Limb (tissue), 2 donors: ENCODE data around the gene SWSAP1.
A peak's percentile ranks its signal among the peaks of the same experiment; 100 is the strongest.
"Not testable (repeated sequence)": the region's sequence is repeated elsewhere in the genome, so short reads cannot be mapped to it uniquely, and the experiment has no call there.

Experiments used
- DNase-seq, 2 donors: peaks; one replicate each; pipeline ENCODE4 v3.0.0-alpha.2; 2016; ENCODE audit errors: extremely low spot score in 2 of 2

The SWSAP1 gene

DNA sequence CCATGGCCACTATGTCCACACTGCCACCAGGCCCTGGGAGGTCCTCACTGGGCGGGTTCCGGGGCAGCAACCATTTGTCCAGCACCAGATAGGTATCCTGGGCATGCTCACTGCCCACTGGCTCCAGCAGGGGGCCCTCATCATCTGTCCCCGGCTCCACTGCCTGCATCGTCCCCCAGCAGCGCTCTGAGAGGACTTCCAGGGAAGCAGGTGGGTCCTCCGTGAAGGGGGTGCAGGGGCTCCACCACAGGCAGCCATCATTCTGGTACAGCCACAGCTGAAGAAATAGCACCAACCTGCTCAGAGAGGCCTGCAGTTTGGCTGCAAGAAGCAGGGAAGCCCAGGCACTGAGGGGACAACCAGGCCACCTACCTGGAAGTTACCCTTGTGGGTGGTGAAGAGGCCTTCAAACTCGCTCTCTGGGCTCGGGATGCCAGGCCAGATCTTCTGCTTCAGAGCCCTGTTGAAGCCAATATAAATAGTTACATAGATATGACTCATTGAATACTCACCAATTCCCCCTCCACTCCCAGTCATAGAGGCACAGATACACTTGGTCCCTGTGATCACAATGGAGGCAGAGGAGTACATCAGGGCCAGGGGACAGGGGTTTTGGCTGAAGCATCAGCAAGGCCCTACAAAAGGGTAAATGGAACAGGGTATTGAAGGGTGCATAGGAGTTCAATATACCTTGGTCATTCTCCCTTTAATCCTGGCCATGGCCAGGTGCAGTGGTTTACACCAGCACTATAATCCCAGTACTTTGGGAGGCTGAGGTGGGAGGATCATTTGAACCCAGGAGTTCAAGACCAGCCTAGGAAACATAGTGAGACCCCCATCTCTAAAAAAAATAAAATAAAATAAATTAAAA lies 4.1 kb downstream of the SWSAP1 start:
- peak in 1 of 2 donors; percentile 56 for DNase-seq

DNA sequence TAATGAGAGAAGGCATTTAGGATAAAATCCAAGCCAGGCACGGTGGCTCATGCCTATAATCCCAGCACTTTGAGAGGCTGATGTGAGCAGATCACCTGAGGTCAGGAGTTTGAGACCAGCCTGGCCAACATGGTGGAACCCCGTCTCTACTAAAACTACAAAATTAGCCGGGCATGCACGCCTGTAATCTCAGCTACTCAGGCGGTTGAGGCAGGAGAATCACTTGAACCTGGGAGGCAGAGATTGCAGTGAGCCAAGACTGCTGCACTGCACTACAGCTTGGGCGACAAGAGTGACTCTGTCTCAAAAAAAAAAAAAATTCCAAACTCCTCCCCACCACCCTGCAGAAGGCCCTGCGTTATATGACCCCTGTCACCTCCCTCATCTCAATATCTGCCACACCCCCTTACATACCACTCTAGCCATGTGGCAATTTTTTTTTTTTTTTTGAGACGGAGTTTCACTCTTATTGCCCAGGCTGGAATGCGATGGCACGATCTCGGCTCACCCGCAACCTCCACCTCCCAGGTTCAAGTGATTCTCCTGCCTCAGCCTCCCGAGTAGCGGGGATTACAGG lies 4.9 kb downstream of the SWSAP1 start:
- DNase-seq: not testable (repeated sequence)

DNA sequence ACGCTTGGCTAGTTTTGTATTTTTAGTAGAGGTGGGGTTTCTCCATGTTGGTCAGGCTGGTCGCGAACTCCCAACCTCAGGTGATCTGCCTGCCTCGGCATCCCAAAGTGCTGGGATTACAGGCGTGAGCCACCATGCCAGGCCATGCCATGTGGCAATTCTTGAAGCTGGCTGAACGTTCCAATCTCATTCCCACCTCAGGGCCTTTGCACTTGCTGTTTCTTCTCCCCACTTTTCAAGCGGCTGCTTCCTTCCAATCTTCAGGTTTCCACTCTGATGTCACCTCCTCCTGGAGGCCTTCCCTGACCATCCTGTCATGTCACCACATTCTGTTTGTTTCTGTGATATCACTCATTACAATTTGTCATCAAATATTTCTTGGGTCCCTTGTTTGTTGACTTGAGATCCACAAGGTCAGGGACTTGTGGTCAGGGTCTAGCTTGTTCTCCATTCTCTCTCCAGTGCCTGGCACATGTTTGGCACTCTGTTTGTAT lies 5.4 kb downstream of the SWSAP1 start:
- DNase-seq: no peak

DNA sequence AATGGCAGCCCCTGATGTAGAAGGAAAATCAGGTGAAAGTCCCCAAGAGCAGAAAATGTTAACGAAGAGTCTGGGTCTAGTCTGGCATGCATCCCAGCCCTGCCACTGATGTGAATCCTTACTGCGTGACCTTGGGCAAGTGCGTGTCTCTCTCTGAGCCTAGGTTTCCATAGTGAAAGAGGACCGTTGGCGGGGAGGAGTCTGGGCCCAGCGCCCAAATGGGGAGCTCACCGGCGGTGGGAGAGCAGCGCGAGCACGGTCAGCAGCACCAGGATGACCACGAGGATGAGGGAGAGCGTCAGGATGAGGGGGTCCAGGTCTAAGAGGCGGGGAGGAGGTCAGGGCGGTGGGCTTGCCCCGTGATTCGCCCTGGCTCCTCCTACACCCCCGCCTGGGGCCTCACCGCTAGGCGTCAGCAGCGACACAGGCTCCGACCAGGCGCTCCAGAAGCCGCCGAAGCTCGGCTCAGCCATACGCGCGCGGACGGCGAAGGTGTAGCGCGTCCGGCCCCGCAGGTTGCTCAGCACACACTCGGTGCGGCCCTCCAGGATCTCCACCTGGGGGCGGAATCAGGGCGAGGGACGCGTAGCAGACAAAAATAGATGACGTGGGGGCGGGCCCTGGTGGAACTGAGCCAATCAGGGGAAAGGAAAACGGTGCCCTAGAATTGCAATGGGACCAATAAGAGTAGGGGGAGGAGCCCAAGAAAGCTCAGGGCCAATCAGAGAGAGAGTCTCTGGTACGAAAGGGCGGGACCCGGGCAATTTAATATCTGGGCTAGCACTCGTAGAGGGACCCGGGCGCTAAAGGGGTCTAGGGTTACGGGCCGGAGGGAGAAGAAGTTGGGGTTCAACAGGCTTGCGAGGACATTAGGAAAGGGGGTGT lies 6.4 kb downstream of the SWSAP1 start:
- peak; percentile 96 to 97 for DNase-seq

DNA sequence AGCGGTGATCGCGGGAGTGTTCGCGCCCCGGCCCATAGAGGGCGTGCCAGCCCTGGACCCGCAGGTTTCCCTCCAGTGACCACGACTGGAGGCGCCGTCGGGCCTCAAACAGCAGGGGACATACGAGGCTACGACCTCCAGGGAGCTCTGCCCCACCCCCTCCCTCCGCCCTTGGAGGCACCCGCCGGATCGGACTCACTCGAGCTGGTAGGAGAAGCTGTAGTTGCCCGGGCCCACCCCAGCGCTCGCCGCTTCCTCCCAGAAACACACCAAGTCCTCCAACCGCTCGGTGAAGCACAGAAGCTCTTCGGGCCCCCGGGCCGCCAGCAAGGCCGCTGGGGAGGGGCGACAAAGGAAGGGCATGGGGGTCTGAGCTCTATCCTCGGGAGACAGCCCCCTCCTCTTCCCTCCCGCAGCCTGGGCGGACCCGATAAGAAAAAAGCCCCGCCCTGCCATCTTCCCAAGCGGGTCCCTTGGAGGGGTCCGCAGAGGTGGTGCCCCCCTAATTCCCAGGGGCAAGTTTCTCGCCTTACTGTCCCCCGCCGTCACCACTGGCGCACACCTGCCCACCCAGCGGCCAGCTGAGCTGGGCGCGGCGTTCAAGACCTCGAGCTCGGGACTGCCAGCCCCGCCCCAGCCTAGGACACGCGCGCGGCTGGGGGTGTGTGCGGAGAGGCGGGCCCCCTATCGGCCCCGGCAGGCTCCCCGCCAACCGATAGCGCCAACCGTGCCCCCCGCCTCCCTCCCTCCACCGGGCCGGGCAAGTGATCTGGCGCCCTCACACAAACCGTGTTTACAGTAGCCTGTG lies 8.6 kb downstream of the SWSAP1 start:
- peak in 1 of 2 donors; percentile 53 for DNase-seq

DNA sequence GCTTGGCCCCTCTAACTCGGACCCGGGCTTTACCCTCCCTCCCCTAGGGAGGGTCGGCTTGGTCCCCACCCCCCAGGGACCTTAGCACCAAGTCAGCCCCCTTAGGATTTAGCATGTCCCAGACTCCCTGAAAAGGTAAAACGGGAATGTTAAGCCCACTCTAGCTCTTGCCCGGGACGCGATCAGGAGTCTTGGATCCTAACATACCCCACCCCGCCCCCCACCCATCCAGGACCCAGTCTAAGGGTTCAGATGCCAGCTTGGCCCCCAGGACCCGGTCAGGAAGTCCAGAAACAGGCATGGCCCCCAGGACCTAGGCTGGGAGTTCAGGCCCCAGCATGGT lies 9.2 kb downstream of the SWSAP1 start:
- DNase-seq: no peak

DNA sequence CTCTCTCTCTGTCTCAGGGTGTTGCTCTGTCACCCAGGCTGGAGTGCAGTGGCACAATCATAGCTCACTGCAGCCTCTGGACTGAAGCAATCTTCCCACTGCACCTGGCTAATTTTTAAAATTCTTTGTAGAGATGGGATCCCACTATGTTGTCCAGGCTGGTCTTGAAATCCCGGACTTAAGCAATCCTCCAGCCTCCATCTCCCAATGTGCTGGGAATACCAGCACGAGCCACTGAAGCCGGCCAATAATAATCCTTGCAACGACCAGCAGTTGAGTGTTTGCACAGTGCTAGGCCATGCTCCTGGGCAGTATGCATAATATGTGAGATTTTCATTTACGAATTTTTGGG lies 10.3 kb downstream of the SWSAP1 start:
- DNase-seq: no peak

DNA sequence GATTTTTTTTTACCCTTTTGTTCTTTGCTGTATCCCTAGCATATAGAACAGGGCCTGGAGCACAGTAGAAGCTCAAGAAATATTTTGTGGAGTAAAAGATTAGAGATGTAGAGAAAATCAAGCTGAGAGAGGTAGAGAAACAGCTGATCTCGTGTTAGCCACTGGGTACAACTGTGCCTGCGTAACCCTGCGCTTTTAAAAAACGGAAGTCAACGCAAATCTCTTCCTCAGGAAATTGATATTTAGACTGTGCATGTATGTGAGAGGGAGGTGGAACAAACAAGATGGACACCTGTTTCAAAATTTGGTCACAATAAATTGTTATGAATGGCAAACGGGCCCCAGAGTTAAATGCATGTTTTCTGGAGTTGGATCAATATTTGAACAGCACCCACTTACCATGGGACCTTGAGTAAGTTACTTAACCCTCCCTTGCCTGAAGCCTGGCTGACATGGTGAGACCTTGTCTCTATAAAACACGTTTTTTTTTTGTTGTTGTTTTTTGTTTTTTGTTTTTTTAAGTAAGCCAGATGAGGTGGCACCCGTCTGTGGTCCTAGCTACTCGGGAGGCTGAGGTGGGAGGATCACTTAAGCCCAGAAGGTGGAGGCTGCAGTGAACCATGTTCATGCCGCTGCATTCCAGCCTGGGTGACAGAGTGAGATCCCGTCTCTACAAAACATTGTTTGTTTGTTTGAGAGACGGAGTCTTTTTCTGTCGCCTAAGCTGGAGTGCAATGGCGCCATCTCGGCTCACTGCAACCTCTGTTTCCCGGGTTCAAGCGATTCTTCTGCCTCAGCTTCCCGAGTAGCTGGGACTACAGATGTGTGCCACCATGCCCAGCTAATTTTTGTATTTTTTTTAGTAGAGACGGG lies 12.9 kb downstream of the SWSAP1 start:
- DNase-seq: no peak

DNA sequence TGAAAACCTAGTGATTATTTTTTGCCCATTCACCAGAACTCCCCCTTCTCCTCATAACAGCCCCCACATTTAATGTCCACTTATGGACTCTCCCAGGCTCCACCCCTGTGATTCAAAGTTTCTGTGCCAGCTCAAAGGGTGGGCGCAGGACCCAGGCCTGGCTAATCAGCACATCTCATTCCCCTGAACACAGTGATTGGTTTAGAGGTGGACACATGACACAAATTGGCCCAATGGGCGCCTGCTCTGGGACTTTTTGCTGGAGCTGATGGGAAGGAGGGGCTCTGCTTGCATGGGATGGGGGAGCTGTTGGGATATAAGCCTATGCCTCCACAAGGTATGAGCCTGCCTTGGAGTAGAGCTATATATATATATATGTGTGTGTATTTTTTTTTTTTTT lies 15.9 kb downstream of the SWSAP1 start:
- DNase-seq: no peak

DNA sequence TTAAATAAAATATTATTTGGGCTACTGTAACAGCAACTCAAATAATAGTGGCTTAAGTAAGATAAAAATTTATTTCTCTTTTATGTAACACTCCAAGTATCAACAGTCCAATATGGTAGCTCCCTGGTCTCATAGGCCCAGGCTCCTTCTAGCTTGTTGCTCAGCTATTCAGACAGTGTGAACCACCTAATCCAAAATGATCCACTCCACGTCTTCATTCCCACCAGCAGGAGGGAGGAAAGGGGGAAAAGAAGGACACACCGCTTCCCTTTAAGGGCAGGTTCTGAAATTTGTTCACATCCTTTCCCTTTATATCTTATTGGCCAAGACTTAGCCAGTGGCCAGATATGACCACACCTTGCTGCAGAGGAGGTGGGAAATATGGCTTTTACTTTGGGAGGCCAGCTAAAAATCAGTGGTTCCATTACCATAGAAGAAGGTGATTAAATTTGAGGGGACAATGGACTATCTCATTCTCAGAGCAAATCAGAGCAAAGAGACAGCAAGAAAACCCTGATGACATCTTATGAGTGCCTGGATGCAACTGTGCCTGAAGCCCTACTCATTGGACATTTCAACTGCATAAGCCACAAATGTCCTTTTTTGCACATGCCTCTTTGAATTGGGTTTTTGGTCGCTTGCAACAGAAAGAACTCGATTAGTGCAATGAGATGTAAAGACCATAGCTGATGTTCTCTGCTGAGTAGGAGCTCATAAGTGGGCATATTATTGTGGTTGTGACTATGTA lies 16.6 kb downstream of the SWSAP1 start:
- DNase-seq: no peak

DNA sequence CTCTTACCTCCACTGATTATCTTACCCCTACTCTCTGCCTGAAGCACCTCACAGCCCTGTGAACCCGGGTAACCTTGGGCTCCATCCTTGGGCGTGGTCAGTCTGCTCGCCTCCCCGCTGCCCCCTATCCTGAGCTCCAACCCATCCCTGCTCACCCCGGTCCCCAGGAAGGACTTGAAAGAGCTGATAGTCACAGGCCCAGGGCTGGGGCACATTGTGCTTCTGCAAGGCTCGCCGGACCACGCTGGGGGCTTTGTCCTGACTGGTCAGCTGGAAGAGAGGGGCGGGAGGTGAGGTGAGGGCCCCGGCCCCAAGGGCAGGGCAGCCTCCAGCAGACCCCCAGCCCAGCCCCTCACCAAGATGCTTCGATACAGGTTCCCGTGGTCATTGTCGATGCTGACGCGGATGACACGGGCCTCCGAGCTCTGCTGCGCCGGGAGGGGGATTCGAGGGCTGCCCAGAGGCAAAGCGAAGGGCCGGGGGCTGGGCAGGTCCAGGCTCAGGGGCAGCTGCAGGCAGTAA lies 22.7 kb downstream of the SWSAP1 start:
- no peak for DNase-seq

DNA sequence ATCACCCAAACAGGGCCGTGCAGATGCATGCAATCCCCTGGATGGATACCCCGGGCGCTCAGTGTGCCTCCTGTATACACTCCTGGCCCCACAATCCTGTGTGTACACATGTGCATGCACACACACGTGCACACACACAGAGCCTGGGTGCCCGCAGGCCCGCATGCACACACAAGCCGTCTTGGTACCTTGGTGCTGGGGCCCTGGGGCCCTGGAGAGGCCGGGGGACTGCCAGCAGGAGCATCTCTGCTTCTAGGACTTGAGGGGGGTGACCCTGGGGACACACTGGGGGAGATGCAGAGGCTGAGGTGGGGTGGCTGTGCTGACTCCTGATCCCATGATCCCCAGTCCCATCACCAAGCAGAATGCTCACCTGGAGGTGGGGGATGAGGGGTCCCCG lies 25.2 kb downstream of the SWSAP1 start:
- DNase-seq: no peak

DNA sequence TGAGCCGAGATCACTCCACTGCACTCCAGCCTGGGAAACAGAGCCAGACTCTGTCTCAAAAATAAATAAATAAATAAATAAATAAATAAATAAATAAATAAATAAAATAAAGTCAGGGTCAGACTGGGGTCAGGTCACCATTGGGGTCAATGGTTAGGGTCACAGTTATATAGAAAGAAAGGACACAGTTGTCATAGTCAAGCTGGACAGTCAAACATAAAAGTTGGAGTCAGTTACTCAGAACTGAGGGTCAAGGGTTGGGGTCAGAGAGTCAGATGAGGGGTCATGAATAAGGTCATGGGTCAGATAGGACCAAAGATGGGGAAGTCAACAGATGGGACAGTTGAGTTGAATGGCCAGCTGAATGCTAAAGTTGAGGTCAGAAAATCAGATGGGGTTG lies 26.3 kb downstream of the SWSAP1 start:
- DNase-seq: no peak

DNA sequence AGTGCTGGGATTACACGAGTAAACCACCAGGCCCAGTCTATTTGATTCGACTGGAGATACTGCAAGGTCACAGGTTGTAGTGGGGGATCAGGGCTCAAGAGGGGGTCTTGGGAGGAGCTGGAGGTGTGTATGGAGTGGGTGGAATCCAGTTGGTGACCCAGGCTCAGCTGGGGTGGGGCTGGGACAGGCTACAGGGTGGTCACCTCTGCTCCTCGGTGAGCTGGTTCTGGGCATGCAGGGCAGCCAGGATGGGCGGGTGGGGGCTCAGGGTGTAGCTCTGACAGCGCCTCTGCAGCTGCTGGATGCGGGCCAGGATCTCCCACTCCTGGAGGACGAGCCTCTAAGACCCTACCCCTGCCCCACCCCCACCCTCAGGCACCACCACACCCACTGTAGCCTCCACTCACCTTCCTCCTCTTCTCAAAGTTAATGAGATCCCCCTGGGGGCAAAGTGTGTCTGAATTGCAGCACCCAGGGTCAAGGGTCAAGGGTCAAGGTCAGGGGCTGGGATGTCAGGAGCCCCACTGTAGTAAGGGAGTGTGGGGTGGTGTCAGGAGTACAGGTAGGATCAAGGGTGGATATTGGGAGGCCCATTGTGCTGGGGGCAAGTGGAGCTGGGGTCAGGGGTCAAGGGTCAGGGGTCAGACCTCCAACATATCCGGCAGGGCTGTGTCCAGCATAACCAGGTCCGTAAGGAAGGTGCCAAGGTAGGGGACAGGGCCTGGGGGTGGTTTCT lies 27.5 kb downstream of the SWSAP1 start:
- DNase-seq: no peak

DNA sequence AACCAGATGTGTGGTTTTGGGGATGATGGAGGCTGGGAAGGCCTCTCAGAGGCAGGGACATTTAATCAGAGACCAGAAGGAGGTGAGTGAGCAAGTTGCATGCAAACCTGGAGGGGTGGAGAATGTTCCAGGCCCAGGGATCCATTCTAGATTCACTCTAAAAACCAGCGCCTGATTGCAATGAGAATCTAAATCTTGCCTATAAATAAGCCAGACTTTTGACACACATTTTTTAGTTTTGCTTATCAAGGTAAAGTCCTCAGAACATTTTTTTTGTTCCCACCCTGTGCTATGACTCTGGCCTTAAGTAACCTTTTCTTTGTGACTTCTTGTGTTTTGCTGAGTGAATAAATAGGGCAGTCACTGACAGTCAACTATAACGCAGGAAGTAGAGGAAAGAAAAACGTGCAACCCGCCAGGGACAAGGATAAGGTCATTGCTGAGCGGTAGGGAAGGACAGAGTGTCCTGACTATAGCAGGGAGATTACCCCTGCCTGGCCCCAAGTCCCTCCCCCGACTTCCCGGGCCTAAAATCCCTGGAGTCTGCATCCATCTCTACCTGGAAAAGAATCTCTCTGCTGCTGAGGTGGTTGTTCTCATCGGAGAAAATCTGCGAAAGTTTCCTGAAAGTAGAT lies 30.2 kb downstream of the SWSAP1 start:
- no peak for DNase-seq

DNA sequence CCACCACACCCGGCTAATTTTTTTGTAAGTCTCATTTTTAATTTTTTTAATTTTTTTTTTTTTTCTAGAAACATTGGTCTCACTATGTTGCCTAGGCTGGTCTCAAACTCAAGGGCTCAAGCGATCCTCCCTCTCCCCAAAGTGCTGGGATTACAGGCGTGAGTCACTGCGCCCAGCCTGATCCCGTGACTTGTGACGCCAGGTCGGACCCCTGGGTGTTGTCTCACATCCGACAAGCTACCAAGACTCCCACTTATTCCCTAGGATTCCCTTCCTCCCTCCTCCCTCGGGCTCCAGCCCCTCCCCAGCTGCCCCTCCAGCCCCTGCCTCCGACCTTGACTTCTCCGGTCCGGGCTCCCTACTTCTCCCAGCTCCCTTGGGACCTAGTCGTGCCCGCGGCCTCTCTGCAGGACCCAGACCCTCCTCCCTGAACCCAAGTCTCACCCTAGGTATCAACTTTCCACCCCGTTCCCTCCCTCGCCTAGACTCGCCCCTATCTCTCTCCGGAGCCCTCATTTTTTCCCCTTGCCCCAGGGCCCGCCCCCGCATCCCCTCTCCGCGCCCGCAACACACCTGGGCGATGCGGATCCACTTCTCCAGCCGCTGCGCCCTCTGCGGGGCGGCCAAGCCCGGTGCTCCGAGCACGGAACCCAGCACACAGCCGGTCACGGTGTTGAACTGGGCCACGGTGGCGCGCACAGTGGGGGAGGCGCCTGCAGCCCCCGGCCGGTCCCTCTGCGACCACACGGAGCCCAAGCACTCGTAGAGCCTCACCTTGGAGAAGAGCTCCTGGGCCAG lies 31.6 kb downstream of the SWSAP1 start:
- no peak for DNase-seq

DNA sequence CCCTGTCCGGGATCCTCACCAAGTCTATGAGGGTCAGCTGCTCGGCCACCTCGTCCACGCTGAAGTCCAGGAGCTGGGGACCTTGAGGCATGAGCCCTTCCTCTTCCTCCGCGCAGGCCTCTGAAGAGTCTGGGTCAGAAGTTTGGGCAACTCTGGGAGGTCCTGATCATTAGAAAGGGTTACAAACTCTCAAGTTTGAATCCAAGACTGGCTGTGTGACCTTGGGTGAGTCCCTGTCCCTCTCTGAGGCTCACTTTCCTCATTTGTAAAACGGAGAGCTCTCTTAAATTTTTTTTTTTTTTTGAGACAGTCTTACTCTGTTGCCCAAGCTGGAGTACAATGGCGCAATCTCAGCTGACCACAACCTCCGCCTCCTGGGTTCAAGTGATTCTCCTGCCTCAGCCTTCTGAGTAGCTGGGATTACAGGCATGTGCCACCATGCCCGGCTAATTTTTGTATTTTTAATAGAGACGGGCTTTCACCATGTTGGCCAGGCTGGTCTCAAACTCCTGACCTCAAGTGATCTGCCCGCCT lies 32.3 kb downstream of the SWSAP1 start:
- DNase-seq: not testable (repeated sequence)
